GM21825 (cell line): Measurements from ENCODE around the gene WDFY2.
A peak's percentile ranks its signal among the peaks of the same experiment; 100 is the strongest.
"Not testable (repeated sequence)": the region's sequence is repeated elsewhere in the genome, so short reads cannot be mapped to it uniquely, and the experiment has no call there.

Source experiments
- ATAC-seq: cut with Tn5 transposase; IDR thresholded peaks from one replicate; pipeline ENCODE4 v1.9.1; 2021; ENCODE audit warnings: mild to moderate bottlenecking, moderate library complexity; ENCODE audit not compliant: unreplicated experiment

WDFY2 gene

DNA sequence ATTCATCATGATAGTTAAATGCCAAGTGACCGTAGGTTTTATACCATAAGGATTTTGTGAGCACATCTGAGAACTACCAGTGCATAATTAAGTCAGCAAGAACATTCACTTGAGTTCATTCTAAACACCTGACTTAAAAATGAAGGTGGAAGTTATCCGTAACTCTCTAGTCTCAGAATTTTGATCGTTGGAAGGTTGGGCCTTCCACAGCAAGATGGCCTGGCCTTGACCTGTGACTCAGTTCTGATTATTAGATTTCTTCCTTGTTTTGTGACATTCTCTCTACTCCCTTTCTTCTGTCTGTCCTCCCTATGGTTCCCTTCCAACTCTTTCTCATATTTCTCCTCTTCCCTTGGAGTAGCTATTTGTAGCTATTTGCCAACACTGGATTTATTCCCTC, 20.0 kb upstream of the WDFY2 start:
- no peak for ATAC-seq

GRCh38 chr13:51564671-51565070, 19.6 kb upstream of the WDFY2 start:
- no peak for ATAC-seq

DNA sequence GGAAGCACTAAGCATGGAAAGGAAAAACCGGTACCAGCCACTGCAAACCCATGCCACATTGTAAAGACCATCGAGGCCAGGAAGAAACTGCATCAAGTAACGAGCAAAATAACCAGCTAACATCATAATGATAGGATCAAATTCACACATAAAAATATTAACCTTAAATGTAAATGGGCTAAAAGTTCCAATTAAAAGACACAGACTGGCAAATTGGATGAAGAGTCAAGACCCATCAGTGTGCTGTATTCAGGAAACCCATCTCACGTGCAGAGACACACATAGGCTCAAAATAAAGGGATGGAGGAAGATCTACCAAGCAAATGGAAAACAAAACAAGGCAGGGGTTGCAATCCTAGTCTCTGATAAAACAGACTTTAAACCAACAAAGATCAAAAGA, 15.3 kb upstream of the WDFY2 start:
- ATAC-seq, result not testable (repeated sequence)

DNA sequence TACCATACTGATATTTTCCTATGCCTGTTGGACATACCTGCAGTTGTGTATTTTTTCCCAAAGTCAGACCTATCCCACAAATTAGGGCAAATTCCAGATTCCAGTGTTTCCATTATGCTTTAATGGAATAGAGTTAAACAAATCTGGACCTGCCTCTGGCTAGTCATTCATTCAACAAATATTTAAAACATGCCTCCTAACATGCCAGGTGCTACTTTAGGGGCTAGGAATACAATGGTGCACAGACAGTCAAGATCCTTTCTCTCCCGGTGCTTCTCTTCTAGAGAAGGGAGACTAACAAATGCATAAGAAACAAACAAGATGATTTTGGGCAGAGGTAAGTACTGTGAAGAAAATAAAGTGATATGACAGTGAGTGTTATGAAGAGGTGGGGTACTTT, 7.5 kb upstream of the WDFY2 start:
- no peak for ATAC-seq

DNA sequence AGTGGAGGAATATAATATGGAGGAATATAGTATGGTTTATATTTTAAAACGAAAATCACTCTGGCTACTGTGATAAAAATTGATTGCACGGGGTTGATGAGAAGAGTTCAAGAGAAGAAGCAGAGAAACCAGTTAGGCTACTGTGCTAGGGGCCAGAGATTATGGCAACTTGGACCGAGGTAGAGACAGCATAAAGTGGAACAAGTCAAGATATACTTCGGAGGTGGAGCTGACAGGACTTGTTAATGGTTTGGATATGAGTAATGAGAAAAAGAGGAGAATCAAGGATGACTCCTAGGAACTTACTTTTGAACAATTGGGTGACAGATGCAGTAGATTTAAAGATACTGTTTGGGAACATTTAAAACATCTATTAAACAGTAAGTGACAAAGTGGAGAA, 6.6 kb upstream of the WDFY2 start:
- ATAC-seq, result no peak

- no peak for ATAC-seq
Measured at GRCh38 chr13:51579676-51580075, 4.6 kb upstream of the WDFY2 start.

GRCh38 chr13:51581148-51581820, 3.0 kb upstream of the WDFY2 start:
- ATAC-seq, result no peak

- no peak for ATAC-seq
Measured at GRCh38 chr13:51583469-51583874, 790 bp upstream of the WDFY2 start.

DNA sequence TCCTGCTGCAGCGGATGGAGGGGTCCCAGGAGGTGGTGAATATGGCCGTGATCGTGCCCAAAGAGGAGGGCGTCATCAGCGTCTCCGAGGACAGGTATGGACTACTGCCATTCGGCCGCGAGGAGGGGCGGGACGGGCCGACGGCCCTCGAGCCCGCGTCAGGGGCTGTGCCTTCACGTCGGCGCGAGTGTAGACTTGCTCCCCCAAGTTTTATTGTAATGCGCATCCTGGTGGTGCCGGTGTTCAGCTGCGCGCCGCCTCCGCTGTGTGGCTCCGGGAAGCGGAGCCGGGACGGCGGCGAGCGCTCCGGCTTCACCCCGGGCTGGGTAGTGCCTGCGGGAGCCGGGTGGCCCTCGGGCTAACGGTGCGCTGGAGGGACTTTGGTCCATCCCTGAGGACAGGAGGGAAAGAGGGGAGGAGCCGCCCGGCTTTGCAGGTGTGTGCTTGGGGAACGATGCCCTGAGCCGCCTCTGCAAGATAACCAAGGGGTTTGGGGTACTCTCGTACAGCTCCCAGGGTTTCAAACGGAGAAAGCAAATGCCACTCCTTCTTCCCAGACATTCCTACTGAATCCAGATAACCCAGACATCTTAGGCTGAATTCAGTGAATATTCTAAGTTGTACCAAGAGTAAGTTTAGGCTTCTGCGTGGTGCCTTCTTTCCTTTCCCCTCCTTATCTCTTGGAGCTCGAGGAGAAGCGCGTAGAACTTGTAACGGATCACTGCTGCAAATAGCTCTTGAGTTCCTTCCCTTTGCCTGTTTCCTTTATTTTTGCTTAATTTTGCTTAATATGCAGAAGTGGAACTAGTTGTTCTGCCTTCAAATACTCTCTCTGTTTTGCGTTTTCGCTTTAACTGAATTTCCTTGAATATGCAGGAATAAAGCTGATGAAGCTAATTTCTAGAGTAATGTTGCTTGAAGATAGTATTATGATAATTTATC, 740 bp downstream of the WDFY2 start:
- peak; percentile 28 for ATAC-seq

- ATAC-seq, result no peak
Measured at GRCh38 chr13:51585696-51586095, 1.4 kb downstream of the WDFY2 start.

- no peak for ATAC-seq
Measured at GRCh38 chr13:51587372-51587771, 3.1 kb downstream of the WDFY2 start.

DNA sequence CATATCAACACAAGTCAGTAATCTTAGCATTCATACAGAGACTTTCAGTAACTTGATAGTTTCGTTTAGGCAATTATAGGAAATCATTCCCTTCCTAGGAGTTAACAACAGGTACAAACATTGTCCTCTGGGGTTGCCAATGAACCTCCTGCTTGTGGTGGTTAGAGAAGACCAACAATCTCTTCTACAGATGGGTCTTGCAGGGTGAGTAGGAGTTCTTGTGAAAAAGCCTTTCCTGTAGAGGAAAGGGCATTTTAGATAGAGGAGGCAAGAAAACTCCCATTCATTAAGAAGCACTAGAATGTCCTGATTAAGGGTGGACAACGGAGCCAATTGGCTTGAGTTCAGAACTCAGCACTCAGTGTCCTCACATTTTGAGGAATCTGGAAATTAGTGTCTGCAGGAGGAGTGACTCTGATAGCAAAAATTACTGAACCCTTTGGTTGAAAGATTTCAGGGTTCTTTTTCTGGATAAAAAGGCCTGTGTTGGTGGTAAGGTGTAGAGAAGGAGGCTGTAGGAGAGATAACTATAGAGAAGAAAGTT, 4.2 kb downstream of the WDFY2 start:
- no peak for ATAC-seq

- ATAC-seq, result no peak
Measured at GRCh38 chr13:51589793-51590192, 5.5 kb downstream of the WDFY2 start.

GRCh38 chr13:51590231-51590970, 6.1 kb downstream of the WDFY2 start:
- no peak for ATAC-seq

- no peak for ATAC-seq
Measured at GRCh38 chr13:51590971-51591627, 6.8 kb downstream of the WDFY2 start.

DNA sequence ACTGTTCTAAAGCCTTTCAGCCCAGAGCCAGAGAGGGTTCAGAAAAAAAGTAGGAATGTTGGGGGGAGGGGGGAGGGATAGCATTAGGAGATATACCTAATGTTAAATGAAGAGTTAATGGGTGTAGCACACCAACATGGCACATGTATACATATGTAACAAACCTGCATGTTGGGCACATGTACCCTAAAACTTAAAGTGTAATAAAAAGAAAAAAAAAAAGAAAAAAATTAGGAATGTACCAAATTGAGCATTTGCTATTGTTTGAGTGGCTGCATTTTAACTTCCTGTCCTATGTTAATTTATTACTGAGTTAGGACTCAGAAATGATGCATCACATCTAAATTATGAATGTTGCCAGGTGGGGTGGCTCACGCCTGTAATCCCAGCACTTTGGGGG, 7.7 kb downstream of the WDFY2 start:
- not testable (repeated sequence) for ATAC-seq

DNA sequence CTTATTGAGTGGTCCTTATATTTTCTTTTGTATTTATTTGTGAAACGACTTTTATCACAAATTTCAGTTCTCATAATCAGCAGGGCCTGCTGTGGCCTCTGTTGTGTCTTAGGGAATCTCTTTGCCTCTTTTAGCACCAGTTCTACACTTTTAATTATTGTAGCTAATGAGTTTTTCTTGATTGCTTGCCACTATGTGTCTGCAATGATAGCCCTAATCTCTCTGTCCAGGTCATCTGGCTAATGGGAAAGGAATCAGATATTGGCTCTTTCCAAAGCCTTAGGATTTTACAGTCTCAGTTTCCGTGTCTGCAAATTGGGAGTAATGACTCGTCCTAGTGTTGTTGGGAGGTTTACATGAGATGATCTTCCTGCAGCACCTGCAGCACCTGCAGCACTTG, 10.2 kb downstream of the WDFY2 start:
- no peak for ATAC-seq

- no peak for ATAC-seq
Measured at GRCh38 chr13:51595416-51595815, 11.2 kb downstream of the WDFY2 start.

DNA sequence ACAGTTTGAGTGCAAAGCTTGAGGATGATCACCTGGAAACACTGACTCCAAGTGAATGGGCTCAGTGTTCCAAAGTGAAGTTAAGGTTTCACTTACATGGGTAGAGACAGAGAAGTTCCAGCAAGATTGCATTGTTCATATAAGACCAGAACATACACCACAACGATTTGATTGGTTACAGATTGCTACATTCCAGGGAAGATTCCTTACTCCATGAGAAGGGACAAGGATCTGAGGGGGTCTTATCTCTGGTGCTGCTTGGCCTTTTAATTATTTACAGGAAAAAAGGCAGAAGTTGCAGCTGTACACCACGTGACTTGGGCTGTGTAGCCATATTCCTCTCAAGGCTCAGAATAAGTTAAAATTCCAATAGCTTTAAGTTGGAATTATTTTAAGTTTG, 12.3 kb downstream of the WDFY2 start:
- no peak for ATAC-seq

DNA sequence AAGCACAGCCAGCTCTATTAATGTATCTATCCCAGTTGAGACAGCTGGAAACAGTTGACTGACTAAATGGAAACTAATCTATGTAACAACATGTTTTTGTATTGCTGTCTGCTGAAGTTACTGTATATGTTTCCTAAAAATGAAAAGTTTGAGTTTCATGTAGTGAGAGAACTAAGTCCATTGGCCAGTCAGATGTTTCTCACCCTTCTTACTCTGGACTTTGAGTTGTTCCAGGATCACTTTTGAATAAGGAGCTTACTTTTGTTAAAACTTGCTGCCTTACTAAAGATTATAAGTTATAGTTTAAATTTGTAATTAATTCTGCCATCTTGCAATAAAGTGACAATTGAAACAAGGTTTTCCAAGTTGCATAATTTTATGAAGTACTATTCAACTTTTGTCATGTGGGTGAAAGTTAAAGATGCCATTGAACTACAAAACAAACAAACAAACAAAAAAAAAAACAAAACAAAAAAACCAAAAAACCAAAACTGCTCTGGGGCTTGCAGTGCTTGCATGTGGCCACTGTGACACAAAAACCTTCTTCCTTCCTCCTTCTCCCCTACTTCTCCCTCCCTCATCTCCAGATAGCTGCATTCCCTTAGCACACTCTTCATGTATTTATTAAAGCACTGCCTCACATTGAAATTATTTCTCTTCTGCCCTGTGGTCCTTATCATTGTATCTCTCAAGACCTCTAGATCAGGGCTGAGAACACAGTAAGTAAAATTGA, 15.3 kb downstream of the WDFY2 start:
- no peak for ATAC-seq
